HepG2 (cell line): ENCODE measurements around the gene RGMA. TPM values are rescaled to one million over a fixed set of nuclear protein-coding genes. Genes with fewer than 3 reads are reported as not detected.

Source experiments
- ATAC-seq: fragments of 200-7000 bp; cut with Tn5 transposase; 3 replicates; pipeline ENCODE4 v1.9.1; 2020; ENCODE audit warnings: mild to moderate bottlenecking, moderate library complexity
- BruUV-seq: library from RNA; stranded (reverse); fragments of 400-500 nt; replicated peaks from 2 replicates; lab custom pipeline; 2021; lab: Mats Ljungman, UMichigan
- CTCF ChIA-PET: fragments of 300-600 bp; formaldehyde crosslinking; extraction: SDS; loops from one replicate; lab custom pipeline; 2021; ENCODE audit warnings: low total read pairs, inconsistent platforms, low intra/inter-chr PET ratio; lab: Yijun Ruan, JAX
- POLR2A ChIA-PET: fragments of 350-600 bp; sonication (Branson Sonifier 250); formaldehyde crosslinking; loops from one replicate; lab custom pipeline; 2020; ENCODE audit warnings: antibody characterized with exemption, inconsistent platforms; lab: Yijun Ruan, JAX
- DNase-seq: peaks from one replicate; pipeline ENCODE4 v3.0.0-alpha.2; 2015; ENCODE audit warnings: low spot score
- FAIRE-seq: peaks from 3 replicates; lab custom pipeline; 2011; peaks lifted over from hg19 to GRCh38; lab: Jason Lieb, UNC
- H2AFZ ChIP-seq: one replicate; pipeline ENCODE4 v1.6.1; 2011; ENCODE audit warnings: low read length, inconsistent platforms
- H3K27ac ChIP-seq: fragments of 300-600 bp; 3 replicates; pipeline ENCODE4 v1.8.0; 2011; ENCODE audit warnings: mixed run types, mild to moderate bottlenecking, mixed read lengths, low read length, inconsistent platforms; ENCODE audit not compliant: insufficient read depth; ENCODE audit errors: extremely low read length
- H3K27me3 ChIP-seq, 2 experiments: fragments of 200-600 bp in 1 of 2; 2 replicates in 1 of 2; 3 replicates in 1 of 2; pipeline versions ENCODE4 v1.6.0 to v1.8.0; 2011; ENCODE audit warnings: low read length in 2 of 2, mild to moderate bottlenecking in 2 of 2, moderate library complexity in 2 of 2, inconsistent platforms in 1 of 2; ENCODE audit not compliant: insufficient read depth in 2 of 2, control insufficient read depth in 1 of 2
- H3K36me3 ChIP-seq, 2 experiments: fragments of 200-600 bp in 1 of 2; replicated peaks in 1 of 2; 2 replicates in 1 of 2; 3 replicates in 1 of 2; pipeline versions ENCODE4 v1.5.1 to v1.8.0; 2011; ENCODE audit warnings: low read length in 2 of 2, inconsistent platforms in 1 of 2; ENCODE audit not compliant: insufficient read depth in 2 of 2, control insufficient read depth in 1 of 2
- H3K4me1 ChIP-seq: 2 replicates; pipeline ENCODE4 v1.5.1; 2012; ENCODE audit warnings: low read length, inconsistent platforms; ENCODE audit not compliant: insufficient read depth
- H3K4me2 ChIP-seq: 2 replicates; pipeline ENCODE4 v1.6.0; 2011; ENCODE audit warnings: low read depth, low read length, inconsistent platforms
- H3K4me3 ChIP-seq, 3 experiments: fragments of 200-600 bp in 1 of 3; sonication (generic), shearing (Covaris generic) in 1 of 3; replicated peaks in 1 of 3; 2 replicates each; pipeline ENCODE4 v1.5.1; 2011 to 2016; ENCODE audit warnings: low read length in 3 of 3, inconsistent platforms in 2 of 3, low read depth in 2 of 3, mild to moderate bottlenecking in 2 of 3, control low read depth in 1 of 3, mixed read lengths in 1 of 3; ENCODE audit not compliant: insufficient read depth in 1 of 3
- H3K79me2 ChIP-seq: one replicate; pipeline ENCODE4 v1.6.1; 2011; ENCODE audit warnings: low read length, inconsistent platforms; ENCODE audit not compliant: insufficient read depth
- H3K9ac ChIP-seq: 2 replicates; pipeline ENCODE4 v1.6.0; 2011; ENCODE audit warnings: mild to moderate bottlenecking, low read depth, low read length, inconsistent platforms; ENCODE audit not compliant: insufficient read depth
- H3K9me3 ChIP-seq: 2 replicates; pipeline ENCODE4 v1.5.1; 2012; ENCODE audit warnings: mild to moderate bottlenecking, low read length
- H4K20me1 ChIP-seq: 2 replicates; pipeline ENCODE4 v1.6.0; 2011; ENCODE audit warnings: inconsistent platforms, mild to moderate bottlenecking, low read length, moderate library complexity; ENCODE audit not compliant: insufficient read depth
- CC2D1A ChIP-seq: sonication (generic); formaldehyde crosslinking; IDR thresholded peaks from 2 replicates; pipeline ENCODE4 v1.8.1; 2023; ENCODE audit warnings: mild to moderate bottlenecking, missing genetic modification reagents
- EP300 ChIP-seq, 3 experiments: sonication (generic) in 1 of 3; formaldehyde crosslinking in 1 of 3; IDR thresholded peaks; 2 replicates each; pipeline versions ENCODE4 v1.5.1 to v1.6.1; 2011 to 2020; ENCODE audit warnings: low read depth in 2 of 3, low read length in 2 of 3, borderline replicate concordance in 1 of 3, improper control_type of control experiment in 1 of 3, mild to moderate bottlenecking in 1 of 3, missing genetic modification reagents in 1 of 3, moderate library complexity in 1 of 3
- MAFK ChIP-seq, 2 experiments: IDR thresholded peaks in 1 of 2; conservative IDR thresholded peaks in 1 of 2; 2 replicates each; pipeline ENCODE4 v1.6.1; 2011; ENCODE audit warnings: improper control_type of control experiment in 2 of 2, low read length in 2 of 2
- NFATC3 ChIP-seq: sonication (generic); formaldehyde crosslinking; IDR thresholded peaks from 2 replicates; pipeline ENCODE4 v1.5.1; 2020; ENCODE audit warnings: mild to moderate bottlenecking, missing genetic modification reagents
- PREB ChIP-seq: sonication (generic); formaldehyde crosslinking; IDR thresholded peaks from 2 replicates; pipeline ENCODE4 v1.4.0; 2020; ENCODE audit warnings: missing genetic modification reagents
- RAD51 ChIP-seq: fragments of 450-650 bp; IDR thresholded peaks from 2 replicates; pipeline ENCODE4 v1.6.1; 2016; ENCODE audit warnings: borderline replicate concordance
- SPEN ChIP-seq: sonication (generic); formaldehyde crosslinking; IDR thresholded peaks from 2 replicates; pipeline ENCODE4 v1.5.1; 2020; ENCODE audit warnings: low read depth, mild to moderate bottlenecking, missing genetic modification reagents
- THRA ChIP-seq: sonication (generic); formaldehyde crosslinking; IDR thresholded peaks from 2 replicates; pipeline ENCODE4 v1.4.0; 2020; ENCODE audit warnings: missing genetic modification reagents, borderline replicate concordance
- ZFP36L1 ChIP-seq: sonication (generic); formaldehyde crosslinking; IDR thresholded peaks from 2 replicates; pipeline ENCODE4 v1.8.0; 2022; ENCODE audit warnings: mild to moderate bottlenecking, missing genetic modification reagents, moderate library complexity
- ZNF121 ChIP-seq: sonication (generic); formaldehyde crosslinking; IDR thresholded peaks from 2 replicates; pipeline ENCODE4 v1.5.0; 2020; ENCODE audit warnings: mild to moderate bottlenecking, missing genetic modification reagents
- WGBS: methylation state at CpG from one replicate; pipeline ENCODE4 v1.1.6; 2017; ENCODE audit warnings: low lambda C conversion rate; 5-methylcytosine and 5-hydroxymethylcytosine counted together
- in situ Hi-C: cut with HindIII; loops from 2 replicates; pipeline ENCODE4 v1.10.0; 2017; ENCODE audit warnings: low pct_unique_long_range_greater_than_20kb; ENCODE audit not compliant: extremely low pct_ligation_motif_present
- intact Hi-C: fragments of 100-400 bp; cut with micrococcal nuclease; formaldehyde crosslinking; loops from one replicate; pipeline ENCODE4 v1.10.0; 2022; ENCODE audit not compliant: unreplicated experiment
- polyA plus RNA-seq, 8 experiments: library from polyadenylated mRNA; depleted of rRNA in 3 of 8; stranded (reverse) in 7 of 8; unstranded in 1 of 8; fragments of >200 nt; fragmentation: Illumina TruSeq in 4 of 8; extraction: Trizol in 4 of 8; gene quantifications; 2 replicates each; pipeline versions ENCODE4 v1.2.1 to v1.2.3, GENCODE V29; 2011 to 2016; ENCODE audit warnings: low read depth in 4 of 8, missing spikeins in 1 of 8, mixed read lengths in 1 of 8; ENCODE audit not compliant: insufficient read depth in 1 of 8
- total RNA-seq, 5 experiments: library from RNA; depleted of rRNA; stranded (reverse); fragments of >200 nt; fragmentation: Illumina TruSeq; extraction: Trizol; gene quantifications; 2 replicates each; pipeline ENCODE4 v1.2.3, GENCODE V29; 2016; ENCODE audit warnings: low read depth in 1 of 5

The RGMA gene
- total and polyA plus RNA-seq, 2 of the 13 experiments (the other 11 are each of a cell fraction or from before 2014, with no cell fraction given) = not detected

GRCh38 chr15:93044301-93045190 is 44.5 kb downstream of the RGMA start:
- in situ Hi-C loops = no loop called here
- Histone ChIP-seq H3K9ac (no peak overlapping the region), H3K27me3 (peaks cover 0 to 8% of the 10 kb centered on the region in 2 experiments; a peak in 1 of 5 replicates), H3K36me3 (no peaks in the 10 kb centered on the region), H3K9me3 (peaks cover 5% of the 10 kb centered on the region; the same call in 1 of the 2 replicates), H3K27ac (no peak overlapping the region), H4K20me1 (no peaks in the 10 kb centered on the region), H2AFZ (no peak overlapping the region), H3K4me3 (no peak overlapping the region), H3K79me2 (no peaks in the 10 kb centered on the region), H3K4me1 (no peaks in the 10 kb centered on the region), H3K4me2 (no peak overlapping the region)
- CTCF ChIA-PET = no interaction called here
- FAIRE-seq = no peak
- BruUV-seq = no TSS peak
- POLR2A ChIA-PET = no interaction called here
- no peak for DNase-seq
- TF ChIP-seq ZFP36L1 = no peak
- no peak for TF ChIP-seq NFATC3
- TF ChIP-seq THRA (CRISPR knock-in tag) = no peak
- 68% methylated on average over 16 of the region's 46 CpGs for WGBS
- no peak for ATAC-seq
- intact Hi-C loops = no loop called here

- Histone ChIP-seq H2AFZ (no peak overlapping the region), H3K27ac (no peak overlapping the region), H3K9ac (no peak overlapping the region), H3K36me3 (no peaks in the 10 kb centered on the region), H3K79me2 (no peaks in the 10 kb centered on the region), H4K20me1 (no peaks in the 10 kb centered on the region), H3K27me3 (peaks cover 0 to 7% of the 10 kb centered on the region in 2 experiments; a peak in 1 of 5 replicates), H3K4me1 (no peaks in the 10 kb centered on the region), H3K4me3 (no peak overlapping the region), H3K9me3 (peaks cover 5% of the 10 kb centered on the region; the same call in 1 of the 2 replicates), H3K4me2 (no peak overlapping the region)
- ChIA-PET POLR2A (no interaction called here), CTCF (no interaction called here)
- ATAC-seq = no peak
- FAIRE-seq = no peak
- in situ Hi-C loops (no loop called here), intact Hi-C loops (no loop called here)
- DNase-seq = no peak
- no TSS peak for BruUV-seq
- 32% methylated on average over 9 of the region's 12 CpGs for WGBS
- TF ChIP-seq RAD51 = no peak
- TF ChIP-seq MAFK (conservative IDR thresholded peaks at IDR 0.05 in 1 of 2, IDR thresholded peaks at IDR 0.05 in 1 of 2; ENCODE audit: low read length in 2 of 2) = no peak
- TF ChIP-seq PREB (CRISPR knock-in tag) = no peak
- TF ChIP-seq CC2D1A = no peak
- TF ChIP-seq ZNF121 (CRISPR knock-in tag) = no peak
- TF ChIP-seq SPEN (CRISPR knock-in tag) = no peak
- TF ChIP-seq EP300 (IDR thresholded peaks at IDR 0.05; ENCODE audit: low read depth in 2 of 2, low read length in 2 of 2) = no peak
- TF ChIP-seq EP300 (CRISPR knock-in tag; IDR thresholded peaks at IDR 0.05; ENCODE audit: borderline replicate concordance) = no peak
These were observed 45.2 kb downstream of the RGMA start for GRCh38 chr15:93043621-93044300.
